ENCODE results near the gene ANKRD44.
"Not testable (repeated sequence)": the region's sequence is repeated elsewhere in the genome, so short reads cannot be mapped to it uniquely, and the experiment has no call there.

The ANKRD44 gene

GRCh38 chr2:197028230-197028629 is 282.4 kb downstream of the ANKRD44 start:
- no peak for DNase-seq (ENCODE audit: low read depth)

DNA sequence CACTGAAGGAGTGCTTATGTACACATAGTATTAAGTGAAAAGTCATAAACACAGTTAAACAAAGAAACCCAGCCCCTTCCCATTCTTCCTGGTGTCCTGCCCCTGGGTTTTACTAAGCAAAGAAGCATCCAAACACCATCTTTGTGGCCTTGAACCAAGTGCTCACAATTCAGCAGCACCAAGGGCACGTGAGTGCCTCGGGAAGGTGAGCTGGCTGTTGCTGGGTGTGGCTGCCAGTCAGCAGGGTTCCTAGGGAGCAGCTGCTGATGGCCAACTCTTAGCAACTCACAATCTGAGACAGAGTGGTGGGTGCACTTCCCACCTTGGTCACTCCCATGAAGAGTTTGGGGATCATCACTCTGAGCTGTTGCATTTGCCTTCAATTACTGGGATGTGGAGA is 286.4 kb downstream of the ANKRD44 start:
- DNase-seq (ENCODE audit: low read depth): no peak

- not testable (repeated sequence) for DNase-seq (ENCODE audit: low read depth)
These were observed 289.7 kb downstream of the ANKRD44 start for GRCh38 chr2:197020921-197021320.

- DNase-seq (ENCODE audit: low read depth): no peak
These were observed 297.5 kb downstream of the ANKRD44 start for GRCh38 chr2:197013098-197013497.

DNA sequence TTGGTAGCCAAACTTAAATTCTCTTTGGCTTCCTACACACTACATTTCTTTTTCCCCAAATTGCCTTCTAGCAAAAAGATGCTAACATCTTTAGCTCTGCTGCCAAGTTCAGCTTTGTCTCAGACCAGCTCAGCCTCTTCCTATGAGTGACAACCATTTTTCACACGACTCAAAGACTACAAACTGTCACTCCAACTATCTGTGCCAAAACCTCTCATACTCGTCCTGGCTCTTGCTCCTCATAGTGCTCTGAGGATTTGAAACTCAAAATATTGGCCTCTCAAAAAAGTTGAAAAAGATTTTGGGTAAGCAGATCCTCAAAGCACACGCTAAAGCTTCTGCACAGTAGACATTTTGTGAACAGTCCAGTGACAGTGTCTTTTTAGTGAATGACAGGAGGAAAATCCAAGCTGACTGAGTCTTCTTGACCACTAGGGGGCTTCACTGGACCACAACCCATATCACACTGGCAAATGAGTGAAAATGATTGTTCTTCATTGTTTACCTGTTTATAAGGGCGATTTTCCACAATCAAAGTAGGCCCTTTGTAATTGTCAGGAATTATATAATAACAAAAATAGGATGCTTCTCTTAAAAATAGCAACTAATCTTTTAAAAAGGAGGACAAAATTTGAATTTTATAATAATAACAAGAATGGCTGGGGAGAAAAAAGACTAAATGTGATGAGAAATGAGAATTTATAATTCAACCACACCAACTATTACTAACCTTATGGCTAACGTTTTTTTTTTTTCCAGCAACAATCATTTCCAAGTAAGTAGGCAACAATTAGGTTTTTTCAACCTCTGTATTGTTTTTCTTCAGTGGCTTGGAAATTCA is 298.6 kb downstream of the ANKRD44 start:
- DNase-seq (ENCODE audit: low read depth): no peak

- DNase-seq (ENCODE audit: low read depth): no peak
These were observed 299.6 kb downstream of the ANKRD44 start for GRCh38 chr2:197011021-197011417.

DNA sequence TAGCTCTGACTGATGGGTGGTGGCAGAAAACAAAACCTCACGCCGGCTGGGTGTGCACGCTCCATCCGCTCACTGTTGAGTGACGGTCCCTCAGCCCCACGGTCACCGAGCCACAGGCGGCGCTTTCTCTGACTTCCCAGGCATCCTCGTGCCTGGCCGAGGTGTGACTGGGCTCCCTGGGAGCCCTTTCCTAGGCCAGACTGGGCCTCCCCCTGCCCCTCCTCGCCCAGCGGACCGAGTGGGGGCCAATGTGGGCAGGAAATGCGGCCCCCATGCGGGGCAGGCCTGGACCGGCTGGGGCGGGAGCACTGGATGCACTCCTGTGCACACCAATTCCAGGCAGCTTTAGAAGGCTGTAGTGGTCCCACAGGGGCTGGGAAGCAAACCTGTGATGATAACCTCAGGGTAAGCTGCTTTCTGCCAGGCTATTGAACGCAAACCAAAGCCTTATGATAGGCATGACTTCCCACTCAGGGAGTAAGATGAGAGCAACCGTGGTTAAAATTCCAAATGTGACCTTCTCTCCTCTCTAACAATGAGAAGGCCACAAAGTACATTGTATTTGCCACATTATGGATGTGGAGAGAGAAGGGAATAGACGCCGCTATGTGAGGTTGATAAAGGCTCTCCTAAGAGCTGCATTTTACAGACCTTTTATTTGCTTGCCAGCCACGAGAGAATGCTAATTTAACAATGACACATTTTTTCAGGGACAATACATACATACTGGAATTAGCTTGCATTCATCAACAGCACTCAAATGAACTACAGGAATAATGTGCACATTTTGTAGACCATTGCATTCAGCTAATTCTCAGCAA is 300.2 kb downstream of the ANKRD44 start:
- DNase-seq (ENCODE audit: low read depth): no peak

DNA sequence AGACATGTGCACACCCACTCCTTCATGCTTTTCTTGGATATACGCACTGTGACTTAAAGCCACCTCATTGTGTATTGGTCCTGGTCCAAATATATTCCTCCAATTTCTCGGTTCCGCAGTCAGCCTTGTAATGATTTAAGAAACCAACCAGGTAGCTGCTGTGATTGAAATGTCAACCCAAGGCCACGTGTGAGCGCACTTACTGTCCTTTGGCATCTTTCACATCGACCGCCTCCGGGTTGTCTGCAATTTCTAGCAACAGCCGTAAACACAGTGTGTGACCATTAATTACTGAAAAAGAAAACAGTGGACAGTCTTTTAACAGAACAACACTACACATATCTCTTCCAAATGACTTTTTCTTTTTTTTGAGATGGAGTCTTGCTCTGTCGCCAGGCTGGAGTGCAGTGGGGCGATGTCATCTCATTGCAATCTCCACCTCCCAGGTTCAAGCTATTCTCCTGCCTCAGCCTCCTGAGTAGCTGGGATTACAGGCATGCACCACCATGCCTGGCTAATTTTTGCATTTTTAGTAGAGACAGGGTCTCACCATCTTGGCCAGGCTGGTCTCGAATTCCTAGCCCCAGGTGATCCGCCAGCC is 301.7 kb downstream of the ANKRD44 start:
- not testable (repeated sequence) for DNase-seq (ENCODE audit: low read depth)

GRCh38 chr2:197007716-197008628 is 302.6 kb downstream of the ANKRD44 start:
- no peak for DNase-seq (ENCODE audit: low read depth)

DNA sequence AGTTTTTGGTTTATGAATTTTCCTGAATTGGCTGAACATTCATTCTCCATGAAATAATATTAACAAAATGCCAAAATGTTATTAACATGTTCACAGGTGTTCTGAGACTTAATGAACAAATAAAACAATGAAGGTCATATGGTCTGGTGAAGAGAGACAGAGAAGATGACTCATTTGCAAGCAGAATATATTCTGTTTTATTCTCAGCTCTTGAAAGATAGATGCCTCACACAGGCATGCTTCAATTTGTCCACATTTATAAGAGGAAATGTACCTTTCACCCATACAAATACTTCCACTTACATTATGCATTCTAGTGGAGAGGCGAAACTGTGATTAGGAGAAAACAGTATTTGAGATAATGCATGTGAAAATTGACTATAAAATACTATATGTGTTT is 308.7 kb downstream of the ANKRD44 start:
- no peak for DNase-seq (ENCODE audit: low read depth)

- no peak for DNase-seq (ENCODE audit: low read depth)
These were observed 314.7 kb downstream of the ANKRD44 start for GRCh38 chr2:196995757-196996314.

DNA sequence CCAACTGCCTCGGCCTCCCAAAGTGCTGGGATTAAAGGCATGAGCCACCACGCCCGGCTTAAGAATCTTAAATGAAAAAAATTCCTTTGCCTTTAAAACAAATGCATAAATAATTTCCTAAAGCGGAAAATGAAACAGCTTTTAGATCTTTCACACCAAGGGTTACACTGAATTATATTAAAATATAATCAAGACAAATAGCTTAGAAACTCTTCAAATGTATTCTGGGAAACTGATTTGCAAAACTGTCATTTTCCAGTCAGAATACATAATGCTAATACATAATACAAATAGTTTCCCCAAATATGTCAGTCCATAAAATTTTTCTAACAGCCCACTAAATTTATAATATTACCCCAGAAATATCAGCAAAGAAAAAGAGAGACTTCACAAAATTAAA is 315.8 kb downstream of the ANKRD44 start:
- no peak for DNase-seq (ENCODE audit: low read depth)

DNA sequence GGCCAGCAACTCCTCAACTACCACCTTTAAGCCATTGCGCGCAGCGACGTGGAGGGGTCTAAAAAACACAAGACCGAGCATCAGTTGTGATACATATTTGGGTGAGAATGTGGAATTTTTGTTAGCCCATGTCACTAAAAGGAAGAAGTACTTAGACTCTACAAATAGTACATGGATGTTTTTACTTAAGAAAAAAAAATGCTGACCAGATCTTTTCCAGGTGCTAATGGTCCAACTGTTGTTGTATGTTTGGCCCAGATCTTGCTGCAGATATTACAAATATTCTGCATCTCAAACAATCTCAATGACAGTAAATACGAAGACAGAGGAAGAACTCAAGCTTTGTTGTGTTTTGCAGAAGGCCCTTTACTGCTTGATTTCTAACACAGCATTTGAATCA is 317.0 kb downstream of the ANKRD44 start:
- DNase-seq (ENCODE audit: low read depth): no peak

GRCh38 chr2:196992466-196992865 is 318.1 kb downstream of the ANKRD44 start:
- DNase-seq (ENCODE audit: low read depth): no peak

GRCh38 chr2:196990788-196991461 is 319.7 kb downstream of the ANKRD44 start:
- DNase-seq (ENCODE audit: low read depth): no peak

DNA sequence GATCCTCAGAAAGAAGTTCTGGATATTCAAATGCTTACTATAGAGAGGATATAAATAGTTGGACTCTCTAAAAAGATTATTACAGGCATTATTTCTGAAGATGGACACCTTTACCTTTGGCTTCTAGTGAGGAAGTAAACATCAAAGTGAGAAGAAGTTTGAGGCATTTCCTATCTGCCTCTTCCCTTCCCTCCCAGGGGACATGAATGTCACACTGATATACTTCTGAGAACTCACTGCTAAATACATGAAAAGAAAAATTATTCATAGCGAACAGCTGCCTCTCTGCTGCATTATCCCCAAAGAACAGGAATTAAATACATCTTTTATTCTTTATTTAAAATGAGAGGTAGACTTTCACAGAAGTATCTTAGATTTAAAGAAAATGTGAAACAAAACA is 320.5 kb downstream of the ANKRD44 start:
- DNase-seq (ENCODE audit: low read depth): no peak

DNA sequence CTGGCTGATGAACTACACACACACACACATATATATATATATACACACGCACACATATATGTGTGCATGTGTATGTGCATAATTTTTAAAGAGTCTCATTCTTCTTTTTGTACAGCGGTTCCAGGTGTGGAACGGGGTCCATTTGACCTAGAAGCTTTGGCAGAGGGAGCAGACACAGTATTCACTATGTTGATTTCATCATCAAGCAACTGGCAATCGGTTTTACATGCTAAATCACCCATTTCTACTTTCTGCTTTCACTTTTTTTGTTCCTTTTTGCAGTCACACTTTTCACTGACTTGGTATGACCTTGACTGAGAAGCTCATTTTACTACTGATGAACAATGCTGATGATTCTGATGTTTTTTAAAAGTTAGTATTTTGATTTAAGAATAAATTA is 321.1 kb downstream of the ANKRD44 start:
- no peak for DNase-seq (ENCODE audit: low read depth)

GRCh38 chr2:196988639-196989038 is 321.9 kb downstream of the ANKRD44 start:
- DNase-seq (ENCODE audit: low read depth): no peak

DNA sequence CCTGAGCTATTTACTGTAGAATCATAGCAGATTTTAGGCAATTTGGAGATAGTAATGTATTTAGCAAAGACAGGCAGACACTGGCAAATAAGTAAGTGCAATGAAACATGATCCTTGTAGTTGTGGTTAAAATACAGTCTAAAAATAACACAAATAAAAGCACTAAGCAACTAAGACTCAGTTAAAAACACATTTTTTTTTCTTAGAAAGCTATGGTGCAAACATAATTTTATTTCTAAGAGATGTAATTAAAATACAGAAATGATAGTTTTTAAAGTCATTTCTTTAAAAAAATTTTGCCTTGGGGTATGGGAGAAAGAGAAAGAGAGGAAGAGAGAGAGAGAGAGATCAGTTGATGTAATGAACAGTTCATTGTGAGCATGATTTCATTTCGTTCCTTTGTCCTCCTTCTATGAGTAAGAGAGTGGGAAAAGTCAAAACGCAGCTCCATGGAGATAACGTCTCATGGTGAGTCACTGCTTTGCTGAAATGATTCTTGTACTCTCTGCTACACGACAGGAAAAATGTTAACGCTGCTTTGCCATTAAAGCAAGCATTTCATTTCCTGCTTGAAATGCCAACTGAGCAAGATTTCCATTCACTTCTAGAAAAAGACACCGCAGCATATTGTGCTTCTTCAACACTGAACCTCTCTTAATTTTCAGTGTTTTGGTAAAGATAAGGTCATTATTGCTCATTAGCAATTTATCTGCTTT is 322.8 kb downstream of the ANKRD44 start:
- DNase-seq (ENCODE audit: low read depth): no peak

- DNase-seq (ENCODE audit: low read depth): no peak
These were observed 323.3 kb downstream of the ANKRD44 start for GRCh38 chr2:196987298-196987648.
